CD4-positive, alpha-beta T cell treated with Interleukin-12 subunit alpha and Interleukin-12 subunit beta, for 1 hour (primary cell): ENCODE measurements around the gene ALB.

Experiments used
- DNase-seq: peaks from one replicate; pipeline ENCODE4 v3.0.0-alpha.2; 2020

ALB gene

DNA sequence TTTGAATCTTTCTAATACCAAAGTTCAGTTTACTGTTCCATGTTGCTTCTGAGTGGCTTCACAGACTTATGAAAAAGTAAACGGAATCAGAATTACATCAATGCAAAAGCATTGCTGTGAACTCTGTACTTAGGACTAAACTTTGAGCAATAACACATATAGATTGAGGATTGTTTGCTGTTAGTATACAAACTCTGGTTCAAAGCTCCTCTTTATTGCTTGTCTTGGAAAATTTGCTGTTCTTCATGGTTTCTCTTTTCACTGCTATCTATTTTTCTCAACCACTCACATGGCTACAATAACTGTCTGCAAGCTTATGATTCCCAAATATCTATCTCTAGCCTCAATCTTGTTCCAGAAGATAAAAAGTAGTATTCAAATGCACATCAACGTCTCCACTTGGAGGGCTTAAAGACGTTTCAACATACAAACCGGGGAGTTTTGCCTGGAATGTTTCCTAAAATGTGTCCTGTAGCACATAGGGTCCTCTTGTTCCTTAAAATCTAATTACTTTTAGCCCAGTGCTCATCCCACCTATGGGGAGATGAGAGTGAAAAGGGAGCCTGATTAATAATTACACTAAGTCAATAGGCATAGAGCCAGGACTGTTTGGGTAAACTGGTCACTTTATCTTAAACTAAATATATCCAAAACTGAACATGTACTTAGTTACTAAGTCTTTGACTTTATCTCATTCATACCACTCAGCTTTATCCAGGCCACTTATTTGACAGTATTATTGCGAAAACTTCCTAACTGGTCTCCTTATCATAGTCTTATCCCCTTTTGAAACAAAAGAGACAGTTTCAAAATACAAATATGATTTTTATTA, 28.3 kb downstream of the ALB start:
- no peak for DNase-seq

DNA sequence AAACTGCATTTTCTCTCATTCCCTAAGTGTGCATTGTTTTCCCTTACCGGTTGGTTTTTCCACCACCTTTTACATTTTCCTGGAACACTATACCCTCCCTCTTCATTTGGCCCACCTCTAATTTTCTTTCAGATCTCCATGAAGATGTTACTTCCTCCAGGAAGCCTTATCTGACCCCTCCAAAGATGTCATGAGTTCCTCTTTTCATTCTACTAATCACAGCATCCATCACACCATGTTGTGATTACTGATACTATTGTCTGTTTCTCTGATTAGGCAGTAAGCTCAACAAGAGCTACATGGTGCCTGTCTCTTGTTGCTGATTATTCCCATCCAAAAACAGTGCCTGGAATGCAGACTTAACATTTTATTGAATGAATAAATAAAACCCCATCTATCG, 29.1 kb downstream of the ALB start:
- DNase-seq: no peak

GRCh38 chr4:73434311-73434710, 30.2 kb downstream of the ALB start:
- DNase-seq: no peak

GRCh38 chr4:73435984-73436383, 31.9 kb downstream of the ALB start, which contains the start of gene AFP:
Gene AFP (plus strand): TSS chr4:73436221. CDS start chr4:73436263, 42 bp downstream.
- DNase-seq: no peak

- no peak for DNase-seq
Measured at GRCh38 chr4:73436674-73437557, 32.8 kb downstream of the ALB start.

GRCh38 chr4:73437558-73437956, 33.5 kb downstream of the ALB start:
- DNase-seq: no peak

GRCh38 chr4:73438048-73438447, 34.0 kb downstream of the ALB start:
- no peak for DNase-seq

DNA sequence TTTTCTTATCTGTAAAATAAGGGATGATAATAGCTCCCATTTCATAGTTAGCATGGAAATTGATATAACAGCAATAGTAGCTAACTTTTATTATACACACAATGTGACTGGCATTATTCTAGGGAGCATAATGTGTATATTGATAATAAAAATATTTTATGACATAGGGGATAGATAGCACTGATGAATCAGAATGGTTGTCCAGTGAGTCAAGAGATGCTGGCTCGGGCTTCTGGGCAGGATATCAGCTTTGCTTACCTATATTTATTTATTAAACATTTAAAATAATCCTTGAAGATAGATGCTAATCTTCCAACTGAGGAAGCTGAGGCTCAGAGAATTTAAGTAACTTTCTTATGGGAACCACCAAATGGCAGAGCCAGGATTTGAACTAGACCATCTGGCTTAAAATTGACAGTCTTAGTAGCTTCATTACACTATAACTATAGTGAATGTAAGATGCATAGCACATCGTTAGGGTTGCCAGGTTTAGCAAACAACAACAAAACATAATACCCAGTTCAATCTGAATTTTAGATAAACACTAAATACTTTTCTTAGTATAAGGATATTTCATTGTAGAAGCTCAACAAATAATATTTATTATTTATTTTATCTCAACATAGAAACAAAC, 34.6 kb downstream of the ALB start:
- DNase-seq: no peak

DNA sequence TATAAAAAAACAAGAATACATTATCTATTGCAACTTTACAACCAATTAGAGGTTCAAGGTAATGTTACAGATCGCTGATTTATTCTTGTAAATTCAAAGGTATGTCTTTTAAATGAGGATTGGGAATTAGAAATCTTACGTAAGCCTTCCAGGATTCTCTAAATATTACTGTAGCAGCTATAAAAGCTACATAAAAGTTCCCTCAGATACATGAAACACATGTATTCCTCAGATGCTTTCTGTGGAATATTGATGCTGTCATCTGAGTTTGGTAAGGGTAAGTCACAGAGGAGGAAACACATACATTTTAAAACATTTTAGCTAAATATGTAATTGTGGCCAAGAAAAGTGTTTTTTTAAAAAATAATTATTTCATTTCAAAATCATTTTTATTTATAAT, 35.4 kb downstream of the ALB start:
- no peak for DNase-seq

DNA sequence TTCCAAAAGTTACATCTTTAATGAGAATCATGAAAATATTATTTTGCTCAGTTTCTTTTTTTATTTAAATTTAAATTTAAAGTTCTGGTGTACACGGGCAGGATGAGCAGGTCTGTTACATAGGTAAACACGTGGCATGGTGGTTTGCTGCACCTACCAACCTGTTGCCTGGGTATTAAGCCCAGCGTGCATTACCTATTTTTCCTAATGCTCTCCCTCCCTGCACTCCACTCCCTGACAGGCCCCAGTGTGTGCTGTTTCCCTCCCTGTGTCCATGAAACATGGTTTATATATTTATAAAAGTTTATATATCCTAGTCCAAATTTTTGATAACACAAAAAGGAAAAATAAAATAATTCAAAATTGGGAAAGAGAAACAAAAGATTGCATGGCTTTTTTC, 35.9 kb downstream of the ALB start:
- no peak for DNase-seq

DNA sequence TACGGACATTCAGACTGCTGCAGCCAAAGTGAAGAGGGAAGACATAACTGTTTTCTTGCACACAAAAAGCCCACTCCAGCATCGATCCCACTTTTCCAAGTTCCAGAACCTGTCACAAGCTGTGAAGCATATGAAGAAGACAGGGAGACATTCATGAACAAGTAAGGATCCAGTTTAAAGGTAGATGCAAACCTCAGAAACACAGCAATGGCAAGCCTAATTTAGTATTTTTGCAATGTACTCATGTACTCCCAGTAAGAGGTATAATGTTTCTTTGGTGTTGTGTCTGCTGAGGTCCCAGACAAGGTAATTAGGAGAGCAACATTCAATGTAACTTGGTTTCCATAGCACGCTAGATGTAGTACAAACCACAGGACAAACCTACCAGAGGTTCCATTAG, 36.6 kb downstream of the ALB start:
- no peak for DNase-seq

DNA sequence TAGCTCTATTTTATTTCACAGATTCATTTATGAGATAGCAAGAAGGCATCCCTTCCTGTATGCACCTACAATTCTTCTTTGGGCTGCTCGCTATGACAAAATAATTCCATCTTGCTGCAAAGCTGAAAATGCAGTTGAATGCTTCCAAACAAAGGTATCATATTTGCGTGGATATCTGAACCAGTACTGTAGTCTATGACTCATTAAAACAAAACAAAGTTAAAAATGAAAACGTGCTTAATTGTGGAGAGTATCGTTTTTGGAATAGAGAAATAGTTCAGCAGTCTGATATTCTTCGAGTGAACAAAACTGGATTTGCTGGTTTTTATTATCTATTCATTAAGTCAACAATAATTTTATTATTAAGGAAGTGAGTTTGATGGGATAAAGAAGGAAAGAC, 38.2 kb downstream of the ALB start:
- DNase-seq: no peak

DNA sequence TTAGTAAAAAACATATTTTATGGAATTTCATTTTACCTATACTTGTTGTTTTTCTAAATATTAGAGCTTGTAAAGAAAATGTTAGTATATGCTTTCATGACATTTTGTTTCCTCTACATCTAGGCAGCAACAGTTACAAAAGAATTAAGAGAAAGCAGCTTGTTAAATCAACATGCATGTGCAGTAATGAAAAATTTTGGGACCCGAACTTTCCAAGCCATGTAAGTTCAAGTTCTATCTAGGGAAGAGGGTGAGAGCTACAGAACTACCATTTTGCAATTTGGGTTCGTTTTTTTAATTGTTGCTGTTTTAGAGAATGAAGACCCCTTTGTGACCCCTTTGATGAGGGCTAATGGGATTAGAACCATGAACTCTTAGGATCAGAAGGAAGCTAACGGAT, 39.1 kb downstream of the ALB start:
- no peak for DNase-seq

GRCh38 chr4:73445383-73446335, 41.6 kb downstream of the ALB start:
- no peak for DNase-seq

DNA sequence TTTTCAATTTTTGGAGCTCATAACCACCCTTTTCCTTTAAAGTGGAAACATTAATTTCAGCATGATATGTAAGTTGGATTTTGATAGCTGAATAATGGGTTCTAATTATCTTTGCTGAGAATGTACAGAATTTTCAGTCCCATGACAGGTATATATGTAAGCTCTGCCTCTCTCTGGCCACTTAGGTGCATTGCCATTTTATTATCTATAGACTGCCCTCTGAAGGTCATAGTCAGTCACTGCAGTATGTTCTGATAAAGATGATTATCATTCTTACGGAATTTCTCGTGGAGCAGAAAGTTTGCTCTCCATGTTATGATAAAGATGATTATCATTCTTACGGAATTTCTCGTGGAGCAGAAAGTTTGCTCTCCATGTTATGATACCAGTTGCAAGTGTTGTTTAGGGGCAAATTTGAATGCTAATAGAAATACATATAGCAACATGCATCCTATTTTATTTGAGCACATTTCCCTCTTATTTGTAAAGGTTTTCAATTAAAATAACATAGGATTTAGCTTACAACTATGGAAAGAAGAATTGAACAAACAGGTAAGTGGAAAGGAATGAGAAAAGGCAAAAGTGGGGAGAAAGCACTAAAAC, 42.4 kb downstream of the ALB start:
- peak; percentile 25 for DNase-seq

- DNase-seq: no peak
Measured at GRCh38 chr4:73447671-73448070, 43.6 kb downstream of the ALB start.

DNA sequence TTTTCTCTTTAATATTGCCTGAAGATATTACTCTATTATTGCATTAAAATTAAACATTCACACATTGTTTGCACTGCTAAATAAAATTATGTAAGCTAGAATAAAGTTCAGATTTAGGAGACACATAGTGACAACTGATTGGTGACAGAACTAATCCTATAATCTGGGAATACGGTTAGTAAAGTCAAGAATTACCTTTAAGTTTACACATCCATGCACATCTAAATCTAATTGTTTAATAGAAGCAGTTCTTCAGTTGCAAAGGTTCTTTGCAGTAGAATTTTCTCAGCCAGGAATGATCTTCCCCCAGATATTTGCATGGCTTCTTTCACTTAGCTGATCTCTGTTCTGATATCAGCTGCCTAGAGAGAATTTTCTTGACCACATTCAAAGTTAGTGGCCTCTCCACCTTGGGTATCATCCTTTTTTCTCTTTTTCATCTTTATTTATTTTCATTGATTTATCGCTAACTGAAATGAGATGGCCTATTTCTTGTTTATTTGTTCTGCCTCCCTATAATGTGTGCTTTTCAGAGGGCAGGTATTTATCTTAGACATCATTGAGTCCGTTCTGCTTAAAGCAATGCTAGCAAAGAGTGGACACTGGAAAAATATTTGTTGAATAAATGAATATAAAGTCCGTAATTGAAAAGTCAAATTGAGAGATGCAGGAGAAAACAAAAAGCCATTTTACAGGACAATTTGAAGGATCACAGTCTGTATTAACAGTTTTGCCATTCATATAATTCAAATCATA, 44.5 kb downstream of the ALB start:
- no peak for DNase-seq

GRCh38 chr4:73450398-73451004, 46.4 kb downstream of the ALB start:
- no peak for DNase-seq

DNA sequence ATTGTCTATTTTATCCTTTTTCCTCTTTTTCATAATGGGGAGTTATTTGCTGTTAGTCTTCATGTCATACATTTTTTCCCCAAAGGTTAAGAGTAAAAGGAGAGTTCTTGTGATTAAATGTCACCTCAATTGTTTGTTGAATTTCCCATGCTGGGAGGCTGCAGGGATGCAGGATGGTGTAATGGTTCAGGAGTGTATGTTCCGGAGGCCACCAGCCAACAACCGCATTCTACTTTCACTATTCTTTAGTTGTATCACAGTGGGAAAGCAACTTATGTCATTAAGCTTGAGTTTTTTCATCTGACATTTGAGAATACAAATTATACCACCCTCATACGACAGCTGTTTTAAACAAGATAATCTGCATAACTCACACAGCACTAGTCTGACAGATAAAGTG, 47.3 kb downstream of the ALB start:
- DNase-seq: no peak

DNA sequence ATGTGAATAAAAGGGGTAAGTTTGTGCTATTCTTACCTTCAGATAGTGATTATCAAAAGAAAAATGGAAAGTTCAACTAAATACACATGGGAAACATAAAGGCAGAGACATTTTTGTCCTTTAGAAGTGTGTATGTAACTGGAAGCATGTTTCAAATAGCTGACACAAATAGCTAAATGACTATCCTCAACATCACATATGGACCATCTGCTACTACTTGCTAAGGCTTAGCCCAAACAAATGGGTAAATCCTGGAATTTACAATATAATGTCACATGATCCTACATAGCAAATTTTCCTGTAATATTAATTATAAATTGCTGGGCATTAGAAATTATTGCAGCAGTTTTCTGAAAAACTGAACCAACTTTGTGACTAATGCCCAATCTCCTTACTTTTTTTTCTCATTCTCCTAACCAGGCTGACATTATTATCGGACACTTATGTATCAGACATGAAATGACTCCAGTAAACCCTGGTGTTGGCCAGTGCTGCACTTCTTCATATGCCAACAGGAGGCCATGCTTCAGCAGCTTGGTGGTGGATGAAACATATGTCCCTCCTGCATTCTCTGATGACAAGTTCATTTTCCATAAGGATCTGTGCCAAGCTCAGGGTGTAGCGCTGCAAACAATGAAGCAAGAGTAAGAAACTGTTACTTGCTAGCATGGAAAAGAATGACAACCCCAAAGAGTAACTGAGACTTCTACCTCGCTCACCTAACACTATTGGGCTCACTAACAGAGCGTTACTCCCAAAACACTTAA, 48.1 kb downstream of the ALB start:
- no peak for DNase-seq
